Measurements from ENCODE around the gene NUP93.

Gene NUP93

DNA sequence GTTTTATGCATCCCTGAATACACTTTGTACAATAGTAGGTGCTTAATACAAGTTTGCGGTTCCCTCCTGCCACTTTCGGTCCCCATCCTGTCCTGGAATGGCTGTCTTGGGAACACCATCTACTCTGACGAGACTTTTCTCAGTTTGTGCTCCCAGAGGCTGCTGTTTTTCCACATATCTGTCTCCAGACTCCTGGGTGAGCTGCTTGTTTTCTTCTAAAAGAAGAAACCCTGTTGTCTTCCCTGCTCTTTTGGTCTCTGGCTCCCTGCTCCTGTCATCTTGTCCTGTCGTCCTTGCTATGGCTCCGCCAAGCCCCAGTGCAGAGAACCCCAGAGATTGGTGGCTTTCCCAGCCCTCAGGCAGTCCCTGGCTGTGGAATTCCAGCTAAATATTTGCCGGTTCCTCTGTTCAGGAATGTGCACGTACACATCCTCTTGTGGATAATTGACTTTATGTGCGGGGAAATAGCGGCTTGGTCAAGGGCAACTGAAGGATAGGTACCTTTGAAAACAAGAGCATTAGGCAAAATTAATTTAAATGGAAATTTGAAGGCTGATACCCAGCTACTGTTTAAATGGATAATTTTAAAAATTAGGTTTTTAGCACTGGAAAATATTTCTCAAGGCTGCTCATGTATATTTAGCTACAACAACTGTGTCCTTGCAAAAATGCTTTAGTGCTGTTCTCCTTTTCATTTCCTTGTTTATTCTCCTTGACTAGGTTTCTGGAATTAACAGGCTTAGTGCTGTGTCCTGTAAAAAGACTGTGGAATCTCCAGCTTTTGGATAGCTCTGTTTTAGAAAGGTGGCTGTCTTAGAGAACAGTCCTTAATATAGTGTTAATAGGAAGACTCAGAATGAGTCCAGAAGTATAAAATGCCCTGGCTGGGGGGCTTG lies 84.9 kb downstream of the NUP93 start:
- DNase-seq (ENCODE audit: low read depth, low spot score): no peak

DNA sequence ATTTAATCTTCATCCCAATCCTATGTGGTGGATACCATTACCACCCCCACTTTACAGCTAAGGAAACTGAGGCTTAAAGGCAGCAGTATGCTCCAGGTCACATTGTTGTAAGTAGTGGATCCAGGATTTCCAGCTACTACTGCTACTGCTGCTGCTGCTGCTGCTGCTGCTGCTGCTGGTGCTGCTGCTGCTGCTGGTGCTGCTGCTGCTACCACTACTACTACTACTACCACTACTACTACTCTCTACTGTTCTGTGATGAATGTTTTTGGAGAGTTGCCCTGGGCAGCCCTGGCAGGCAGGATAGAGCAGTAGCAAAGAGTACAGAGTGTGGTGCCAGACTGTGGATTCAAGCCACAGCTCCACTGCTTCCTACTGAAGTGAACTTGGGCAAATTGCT lies 85.8 kb downstream of the NUP93 start:
- DNase-seq (ENCODE audit: low read depth, low spot score): no peak

DNA sequence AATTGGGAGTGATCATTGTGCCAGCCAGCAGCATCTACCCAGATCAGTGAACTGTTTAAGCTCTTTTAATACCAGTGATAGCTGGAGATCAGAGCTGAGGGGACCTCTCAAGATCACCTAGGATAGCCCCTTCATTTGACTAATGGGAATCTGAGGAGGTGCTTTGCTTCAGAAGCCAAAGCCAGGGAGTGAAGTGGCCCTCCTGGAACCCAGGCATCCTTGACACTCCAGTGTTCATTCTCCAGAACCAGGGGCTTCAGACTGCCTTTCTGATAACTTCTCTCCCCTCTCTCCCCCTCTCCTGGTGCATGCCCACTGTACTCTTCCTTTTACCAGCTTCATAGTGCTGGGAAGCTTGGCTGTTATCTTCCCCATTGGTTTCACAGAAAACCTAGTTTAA lies 87.1 kb downstream of the NUP93 start:
- DNase-seq (ENCODE audit: low read depth, low spot score): no peak

DNA sequence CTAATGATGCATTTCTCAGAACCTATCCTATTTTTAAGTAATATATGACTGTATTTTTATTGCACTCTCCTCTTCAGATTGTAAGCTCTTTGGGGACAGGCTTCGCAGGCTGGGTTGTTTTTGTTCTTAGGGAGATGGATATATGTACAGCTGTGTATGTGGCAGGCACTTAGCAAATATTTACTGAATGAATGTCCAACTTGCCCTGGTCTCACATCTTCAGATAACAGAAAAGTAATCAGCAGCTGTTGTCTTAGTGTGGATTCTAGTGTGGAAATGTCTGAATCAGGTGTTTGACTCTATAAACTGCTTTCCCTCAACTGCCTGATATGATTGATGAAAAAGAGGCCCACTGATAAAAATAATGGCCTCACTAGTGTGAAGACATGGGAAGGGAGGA lies 88.0 kb downstream of the NUP93 start:
- DNase-seq (ENCODE audit: low read depth, low spot score): no peak

- DNase-seq (ENCODE audit: low read depth, low spot score): no peak
Measured at GRCh38 chr16:56823081-56823733, 93.3 kb downstream of the NUP93 start.

- no peak for DNase-seq (ENCODE audit: low read depth, low spot score)
Measured at GRCh38 chr16:56824331-56824730, 94.4 kb downstream of the NUP93 start.

DNA sequence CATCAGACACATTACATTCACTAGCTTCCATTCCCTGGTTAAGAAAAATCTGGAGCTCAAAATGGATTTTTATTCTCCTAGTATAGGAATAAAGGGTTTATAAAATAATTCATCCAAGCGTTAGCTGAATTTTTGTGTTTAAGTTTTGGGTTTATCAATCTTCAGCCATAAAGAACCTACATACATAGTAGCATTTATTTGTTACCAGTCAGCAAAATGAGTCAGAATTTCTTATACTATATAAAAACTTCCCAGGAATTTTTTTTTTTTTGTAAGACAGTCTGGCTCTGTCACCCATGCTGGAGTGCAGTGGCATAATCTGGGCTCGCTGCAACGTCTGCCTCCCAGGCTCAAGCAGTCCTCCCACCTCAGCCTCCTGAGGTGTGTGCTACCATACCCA lies 94.9 kb downstream of the NUP93 start:
- DNase-seq (ENCODE audit: low read depth, low spot score): no peak

DNA sequence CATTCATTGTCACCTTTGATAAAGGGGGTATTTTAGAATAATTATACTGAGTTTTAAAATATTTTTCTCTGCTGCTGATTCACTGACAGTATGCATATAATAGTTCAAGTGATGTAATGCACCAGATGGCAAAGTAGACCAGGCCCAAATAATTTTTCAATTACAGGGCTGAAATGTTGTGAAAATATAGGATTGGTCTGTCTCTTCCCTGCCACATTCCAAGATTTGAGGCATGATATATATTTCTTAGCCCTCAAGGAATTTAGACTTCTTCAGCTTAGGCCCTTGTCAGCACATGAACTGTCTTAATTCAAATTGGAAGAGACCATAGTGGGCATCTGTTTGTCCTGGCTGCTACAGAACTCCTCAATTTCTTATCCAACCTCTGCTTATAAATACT lies 95.9 kb downstream of the NUP93 start:
- DNase-seq (ENCODE audit: low read depth, low spot score): no peak

DNA sequence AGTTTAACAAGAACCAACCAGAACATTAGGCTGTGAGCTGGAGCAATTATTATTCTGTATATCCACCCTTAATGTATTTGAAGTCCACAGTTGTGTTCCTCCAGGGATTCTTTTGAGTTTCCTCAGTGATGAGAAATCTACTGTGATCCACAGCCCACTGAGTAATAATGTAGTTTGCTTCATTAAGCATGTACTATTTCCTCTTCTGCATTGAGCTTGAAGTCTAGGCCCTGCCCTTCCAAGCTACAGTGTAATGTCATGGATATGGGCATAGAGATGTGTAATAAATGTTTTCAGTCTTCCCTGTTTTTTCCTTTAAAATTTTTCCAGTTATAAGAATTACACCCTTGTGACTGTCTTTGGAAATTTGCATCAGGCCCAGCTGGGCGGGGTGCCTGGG lies 98.7 kb downstream of the NUP93 start:
- no peak for DNase-seq (ENCODE audit: low read depth, low spot score)

- DNase-seq (ENCODE audit: low read depth, low spot score): no peak
Measured at GRCh38 chr16:56830669-56831068, 100.7 kb downstream of the NUP93 start.

DNA sequence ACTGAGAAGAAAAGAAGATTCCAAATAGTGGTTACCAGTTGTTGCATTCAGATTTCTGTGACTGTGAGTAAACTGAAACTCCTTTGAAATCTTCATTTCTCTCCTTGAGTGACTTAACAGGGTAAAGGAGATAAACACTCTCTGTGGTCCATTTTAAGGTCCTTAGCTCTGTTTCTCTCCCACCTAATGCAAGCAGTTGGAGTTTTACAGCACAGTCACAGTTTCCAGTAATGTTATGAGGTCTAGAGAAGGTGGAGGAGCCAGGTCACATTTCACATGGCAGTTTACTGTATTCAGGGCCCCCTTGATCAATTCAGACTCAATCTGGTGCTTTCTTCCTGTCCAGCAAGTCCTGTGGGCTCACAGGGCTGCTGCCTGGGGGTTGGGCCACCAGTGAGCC lies 102.8 kb downstream of the NUP93 start:
- no peak for DNase-seq (ENCODE audit: low read depth, low spot score)

DNA sequence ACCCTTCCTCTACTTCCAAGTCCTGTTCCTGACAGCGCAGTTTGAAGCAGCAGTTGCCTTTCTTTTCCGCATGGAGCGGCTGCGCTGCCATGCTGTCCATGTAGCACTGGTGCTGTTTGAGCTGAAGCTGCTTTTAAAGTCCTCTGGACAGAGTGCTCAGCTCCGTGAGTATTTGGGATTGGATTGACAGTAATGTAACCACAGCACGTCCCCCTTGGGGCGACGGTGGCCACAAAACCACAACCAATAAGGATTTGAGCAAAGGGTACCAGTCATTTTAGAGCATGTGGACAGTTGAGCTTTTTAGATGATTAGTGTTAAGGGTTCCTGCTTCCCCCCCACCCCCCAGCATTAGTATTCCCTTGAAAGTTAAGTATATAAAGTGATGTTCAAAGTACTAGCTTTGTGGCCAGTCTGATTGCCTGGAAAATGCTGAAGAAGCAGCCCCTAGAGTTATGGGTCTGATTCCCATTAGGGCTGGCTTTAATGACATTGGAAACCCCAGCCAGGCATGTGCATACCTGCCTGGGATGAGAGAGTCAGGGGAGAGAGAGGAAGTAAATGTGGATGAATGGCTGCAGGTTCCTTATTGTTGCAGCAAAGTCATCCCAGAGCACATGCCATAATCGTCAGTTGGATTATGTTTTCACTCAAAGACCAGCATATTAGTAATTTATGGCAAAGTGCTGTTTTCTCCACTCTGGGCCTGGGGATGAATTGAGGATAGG lies 103.5 kb downstream of the NUP93 start:
- no peak for DNase-seq (ENCODE audit: low read depth, low spot score)

DNA sequence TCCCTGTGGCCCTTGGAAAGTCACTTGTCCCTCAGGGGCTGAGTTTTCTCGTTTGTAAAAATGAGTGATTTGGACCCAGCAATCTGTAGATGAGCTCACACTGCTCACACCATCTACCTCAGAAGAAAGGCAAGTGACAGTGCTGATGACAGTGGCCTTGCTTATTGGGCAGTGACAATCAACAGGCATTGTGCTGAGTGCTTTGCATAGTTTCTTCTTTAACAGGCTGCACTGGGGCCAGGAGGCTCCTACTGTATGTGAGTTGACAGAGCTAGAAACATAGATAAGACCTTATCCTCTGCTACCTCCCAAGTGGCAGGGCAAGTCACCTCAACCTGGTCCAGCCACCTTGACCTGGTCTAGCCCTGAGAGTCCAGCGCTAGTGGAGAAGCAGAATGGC lies 105.4 kb downstream of the NUP93 start:
- DNase-seq (ENCODE audit: low read depth, low spot score): no peak

- DNase-seq (ENCODE audit: low read depth, low spot score): no peak
Measured at GRCh38 chr16:56836410-56837230, 106.7 kb downstream of the NUP93 start.

GRCh38 chr16:56838622-56839337 lies 108.9 kb downstream of the NUP93 start:
- DNase-seq (ENCODE audit: low read depth, low spot score): no peak

GRCh38 chr16:56841233-56841632 lies 111.3 kb downstream of the NUP93 start:
- no peak for DNase-seq (ENCODE audit: low read depth, low spot score)

- DNase-seq (ENCODE audit: low read depth, low spot score): no peak
Measured at GRCh38 chr16:56841659-56842058, 111.7 kb downstream of the NUP93 start.

- DNase-seq (ENCODE audit: low read depth, low spot score): no peak
Measured at GRCh38 chr16:56842133-56842532, 112.2 kb downstream of the NUP93 start.

DNA sequence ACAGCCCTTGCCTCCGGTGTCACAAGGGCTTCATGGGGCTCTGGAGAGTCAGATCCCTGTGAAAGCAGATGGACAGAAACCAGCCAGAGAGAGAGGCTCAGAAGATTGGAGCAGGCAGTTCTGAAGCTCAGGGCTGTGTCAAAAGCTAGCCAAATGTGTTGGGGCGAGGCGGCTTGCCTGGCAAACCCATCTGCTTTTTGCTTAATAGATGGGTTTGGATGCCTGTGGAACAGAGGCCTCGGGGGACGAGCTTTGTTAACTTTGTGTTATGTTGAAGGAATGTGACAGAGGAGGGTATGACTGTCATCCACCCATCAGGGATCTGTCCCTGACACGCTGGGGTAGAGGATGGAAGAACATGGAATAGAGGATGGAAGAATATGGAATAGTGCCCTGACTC lies 114.1 kb downstream of the NUP93 start:
- DNase-seq (ENCODE audit: low read depth, low spot score): no peak

DNA sequence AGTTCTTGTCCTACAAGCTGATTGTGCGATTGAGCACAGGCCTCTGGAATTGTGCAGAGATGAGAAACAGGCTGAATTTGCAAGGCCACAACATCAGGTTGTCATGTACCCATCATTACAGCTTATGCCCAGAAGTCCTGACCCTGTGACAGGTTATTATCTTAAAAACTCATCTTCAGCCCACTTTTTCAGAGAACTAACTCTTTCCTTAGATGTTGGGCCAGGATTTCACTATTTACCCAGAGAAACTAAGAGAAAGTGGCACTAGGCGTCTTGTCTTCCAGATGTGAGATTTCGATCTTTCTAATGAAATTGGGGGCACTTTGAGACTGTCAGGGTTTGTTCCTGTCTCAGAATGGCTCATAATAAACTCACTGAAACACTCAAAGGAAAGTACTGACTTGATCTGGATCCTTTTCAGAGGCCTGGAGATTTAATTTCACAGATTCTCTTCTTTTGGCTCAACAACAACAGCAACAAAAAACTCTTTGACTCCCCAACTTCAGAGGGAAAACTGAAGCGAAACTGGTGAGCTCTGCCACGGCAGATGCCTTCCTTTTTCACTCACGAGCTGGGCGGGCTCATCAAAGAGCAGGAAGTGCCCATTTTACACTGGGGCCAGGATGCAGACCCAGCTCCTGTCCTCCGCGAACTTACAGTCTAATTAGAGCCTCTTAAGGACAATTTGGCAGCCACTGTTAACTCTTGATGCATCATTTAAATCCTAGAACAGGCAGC lies 117.4 kb downstream of the NUP93 start:
- DNase-seq (ENCODE audit: low read depth, low spot score): no peak

All from smooth muscle cell of the brain vasculature (primary cell).